Transverse colon (tissue), 4 donors: ENCODE measurements around the gene GABRD. TPM values are rescaled to one million over a fixed set of nuclear protein-coding genes. Genes with fewer than 3 reads are reported as not detected.

Source experiments
- DNase-seq: peaks from one replicate; pipeline ENCODE4 v3.0.0-alpha.2; 2019
- H3K27ac ChIP-seq, 4 donors: fragments of 200-600 bp; sonication (generic); 2 replicates each; pipeline ENCODE4 v1.5.1; 2016 to 2018; ENCODE audit warnings: inconsistent platforms in 4 of 4
- H3K27me3 ChIP-seq: fragments of 200-600 bp; sonication (generic); 2 replicates; pipeline ENCODE4 v1.5.1; 2017; ENCODE audit warnings: inconsistent platforms
- H3K36me3 ChIP-seq, 4 donors: fragments of 200-600 bp; sonication (generic); 2 replicates each; pipeline ENCODE4 v1.5.1; 2017 to 2019; ENCODE audit warnings: inconsistent platforms in 4 of 4
- H3K4me1 ChIP-seq, 4 donors: fragments of 200-600 bp; sonication (generic); 2 replicates each; pipeline ENCODE4 v1.5.1; 2017 to 2020; ENCODE audit warnings: inconsistent platforms in 4 of 4
- H3K4me3 ChIP-seq, 4 donors: fragments of 200-600 bp; sonication (generic); 1 replicate in 1 of 4; 2 replicates in 3 of 4; pipeline versions ENCODE4 v1.5.1 to v1.6.1; 2017 to 2019; ENCODE audit warnings: inconsistent platforms in 4 of 4
- H3K9me3 ChIP-seq, 2 donors: fragments of 200-600 bp; sonication (generic); 2 replicates each; pipeline ENCODE4 v1.5.1; 2017 to 2019; ENCODE audit warnings: inconsistent platforms in 2 of 2
- EP300 ChIP-seq: sonication (generic); formaldehyde crosslinking; IDR thresholded peaks from one replicate; pipeline ENCODE4 v1.6.1; 2017; ENCODE audit warnings: antibody characterized with exemption, low read depth
- POLR2A ChIP-seq: fragments of 450-650 bp; IDR thresholded peaks from one replicate; pipeline ENCODE4 v1.6.1; 2016; ENCODE audit warnings: antibody characterized with exemption, mild to moderate bottlenecking, moderate library complexity
- POLR2AphosphoS5 ChIP-seq, 3 donors: sonication (generic); formaldehyde crosslinking; IDR thresholded peaks; one replicate each; pipeline ENCODE4 v1.6.1; 2016; ENCODE audit warnings: antibody characterized with exemption in 3 of 3
- WGBS, 2 donors: methylation state at CpG; one replicate each; pipeline ENCODE4 v1.1.5; 2018; ENCODE audit warnings: low coverage in 1 of 2; 5-methylcytosine and 5-hydroxymethylcytosine counted together
- in situ Hi-C, 4 donors: fragments of 200-750 bp; cut with MboI; loops; one replicate each; pipeline versions ENCODE4 v1.15.0 to v1.15.1; 2017; ENCODE audit warnings: low sequenced_read_pairs in 3 of 4, low pct_ligation_motif_present in 1 of 4, low pct_unique_long_range_greater_than_20kb in 1 of 4
- intact Hi-C: fragments of 100-400 bp; cut with DNase I; formaldehyde crosslinking; loops from one replicate; pipeline ENCODE4 v1.15.1; 2023; ENCODE audit warnings: low total_unique reads
- total RNA-seq, 4 donors: library from RNA; depleted of rRNA; stranded (reverse); fragments of >200 nt; gene quantifications; one replicate each; pipeline ENCODE4 v1.1.0, GENCODE V29; 2016
- TF ChIP-seq, protein P1 (sequence below), 5 experiments: fragments of 200-600 bp in 3 of 5; fragments of 450-650 bp in 2 of 5; sonication (generic) in 3 of 5; IDR thresholded peaks; 1 replicate in 2 of 5; 2 replicates in 3 of 5; pipeline ENCODE4 v1.5.1; 2016 to 2017; ENCODE audit warnings: antibody characterized with exemption in 5 of 5, inconsistent platforms in 3 of 5, mild to moderate bottlenecking in 2 of 5, moderate library complexity in 1 of 5

The GABRD gene
- total RNA-seq, 4 donors from 2014 or later = not detected

DNA sequence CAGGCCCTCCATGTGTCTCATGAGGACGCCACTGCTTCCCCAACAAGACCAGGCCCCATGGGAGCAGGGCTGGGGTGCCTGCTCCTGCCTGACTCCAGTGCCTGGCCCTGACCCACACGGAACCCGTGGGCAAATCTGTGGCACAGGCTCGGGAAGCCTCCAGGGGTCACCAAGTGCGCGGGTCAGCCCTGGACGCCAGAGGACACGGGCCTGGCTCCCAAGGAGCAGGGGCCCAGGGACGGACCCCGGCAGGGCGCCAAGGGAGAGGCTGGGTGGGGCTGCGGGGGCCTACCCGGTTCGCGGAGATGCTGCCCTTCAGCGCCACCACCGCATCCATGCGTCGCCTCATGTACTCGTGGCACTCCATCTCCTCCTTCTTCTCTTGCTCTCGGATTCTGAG is 47.5 kb upstream of the GABRD start:
- Histone ChIP-seq H3K9me3 (no peaks in the 10 kb centered on the region), H3K4me1 (no peaks in the 10 kb centered on the region), H3K4me3 (no peak overlapping the region), H3K27me3 (peaks cover 17% of the 10 kb centered on the region), H3K36me3 (no peaks in the 10 kb centered on the region), H3K27ac (no peak overlapping the region)
- 94% methylated on average over 15 of the region's 21 CpGs; no CpG with 5 or more reads in 1 of the 2 donors for WGBS, 2 donors
- TF ChIP-seq EP300 (no peak), POLR2A (no peak), POLR2AphosphoS5 (IDR thresholded peaks at IDR 0.05) (no peak)
- TF ChIP-seq, protein P1, sequence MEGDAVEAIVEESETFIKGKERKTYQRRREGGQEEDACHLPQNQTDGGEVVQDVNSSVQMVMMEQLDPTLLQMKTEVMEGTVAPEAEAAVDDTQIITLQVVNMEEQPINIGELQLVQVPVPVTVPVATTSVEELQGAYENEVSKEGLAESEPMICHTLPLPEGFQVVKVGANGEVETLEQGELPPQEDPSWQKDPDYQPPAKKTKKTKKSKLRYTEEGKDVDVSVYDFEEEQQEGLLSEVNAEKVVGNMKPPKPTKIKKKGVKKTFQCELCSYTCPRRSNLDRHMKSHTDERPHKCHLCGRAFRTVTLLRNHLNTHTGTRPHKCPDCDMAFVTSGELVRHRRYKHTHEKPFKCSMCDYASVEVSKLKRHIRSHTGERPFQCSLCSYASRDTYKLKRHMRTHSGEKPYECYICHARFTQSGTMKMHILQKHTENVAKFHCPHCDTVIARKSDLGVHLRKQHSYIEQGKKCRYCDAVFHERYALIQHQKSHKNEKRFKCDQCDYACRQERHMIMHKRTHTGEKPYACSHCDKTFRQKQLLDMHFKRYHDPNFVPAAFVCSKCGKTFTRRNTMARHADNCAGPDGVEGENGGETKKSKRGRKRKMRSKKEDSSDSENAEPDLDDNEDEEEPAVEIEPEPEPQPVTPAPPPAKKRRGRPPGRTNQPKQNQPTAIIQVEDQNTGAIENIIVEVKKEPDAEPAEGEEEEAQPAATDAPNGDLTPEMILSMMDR (IDR thresholded peaks at IDR 0.05) = no peak
- no peak for DNase-seq
- in situ Hi-C loops = no loop called here
- intact Hi-C loops = no loop called here

DNA sequence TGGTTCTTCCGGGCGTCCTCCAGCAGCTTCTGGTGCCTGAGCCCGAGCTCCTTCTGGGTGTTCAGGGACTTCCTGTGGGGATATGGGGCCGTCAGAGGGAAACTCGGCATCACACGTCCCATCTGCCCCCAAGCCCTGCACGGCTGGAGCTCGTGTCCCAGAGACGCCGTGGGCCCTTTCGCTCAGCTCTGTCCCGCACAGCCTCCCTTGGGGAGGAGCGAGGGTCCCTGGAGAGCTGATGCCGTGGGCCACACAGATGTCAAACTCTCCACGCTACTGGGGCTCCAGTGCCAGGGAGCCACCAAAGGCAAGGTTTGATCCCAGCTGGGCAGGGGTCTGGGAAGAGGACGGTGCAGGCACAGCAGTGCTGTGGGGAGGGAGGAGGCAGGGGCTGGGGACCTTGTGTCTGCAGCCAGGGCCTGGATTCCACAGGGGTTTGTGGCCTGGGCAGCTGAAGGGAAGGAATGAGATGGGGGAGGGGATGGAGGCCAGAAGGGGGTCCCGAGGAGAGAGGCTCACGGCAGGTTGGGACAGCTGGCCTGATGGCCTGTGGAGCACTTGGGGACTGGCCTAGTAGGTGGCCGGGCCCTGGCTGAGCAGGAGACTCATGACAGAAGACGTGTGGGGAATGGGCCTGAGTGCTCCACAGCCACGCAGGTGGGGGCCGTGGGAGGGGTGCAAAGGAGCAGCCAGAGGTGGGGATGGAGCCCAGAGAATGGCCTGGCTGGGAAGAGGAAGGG is 46.0 kb upstream of the GABRD start:
- intact Hi-C loops (no loop called here), in situ Hi-C loops (no loop called here)
- 43 to 70% methylated on average over 3 to 22 of the region's 22 CpGs for WGBS, 2 donors
- H3K4me3 ChIP-seq = no peak overlapping the region
- H3K27me3 ChIP-seq = peaks cover 9% of the 10 kb centered on the region
- H3K4me1 ChIP-seq = no peaks in the 10 kb centered on the region
- no peak for TF ChIP-seq POLR2A
- H3K9me3 ChIP-seq = no peaks in the 10 kb centered on the region
- H3K27ac ChIP-seq = no peak overlapping the region
- no peaks in the 10 kb centered on the region for H3K36me3 ChIP-seq
- DNase-seq = no peak

DNA sequence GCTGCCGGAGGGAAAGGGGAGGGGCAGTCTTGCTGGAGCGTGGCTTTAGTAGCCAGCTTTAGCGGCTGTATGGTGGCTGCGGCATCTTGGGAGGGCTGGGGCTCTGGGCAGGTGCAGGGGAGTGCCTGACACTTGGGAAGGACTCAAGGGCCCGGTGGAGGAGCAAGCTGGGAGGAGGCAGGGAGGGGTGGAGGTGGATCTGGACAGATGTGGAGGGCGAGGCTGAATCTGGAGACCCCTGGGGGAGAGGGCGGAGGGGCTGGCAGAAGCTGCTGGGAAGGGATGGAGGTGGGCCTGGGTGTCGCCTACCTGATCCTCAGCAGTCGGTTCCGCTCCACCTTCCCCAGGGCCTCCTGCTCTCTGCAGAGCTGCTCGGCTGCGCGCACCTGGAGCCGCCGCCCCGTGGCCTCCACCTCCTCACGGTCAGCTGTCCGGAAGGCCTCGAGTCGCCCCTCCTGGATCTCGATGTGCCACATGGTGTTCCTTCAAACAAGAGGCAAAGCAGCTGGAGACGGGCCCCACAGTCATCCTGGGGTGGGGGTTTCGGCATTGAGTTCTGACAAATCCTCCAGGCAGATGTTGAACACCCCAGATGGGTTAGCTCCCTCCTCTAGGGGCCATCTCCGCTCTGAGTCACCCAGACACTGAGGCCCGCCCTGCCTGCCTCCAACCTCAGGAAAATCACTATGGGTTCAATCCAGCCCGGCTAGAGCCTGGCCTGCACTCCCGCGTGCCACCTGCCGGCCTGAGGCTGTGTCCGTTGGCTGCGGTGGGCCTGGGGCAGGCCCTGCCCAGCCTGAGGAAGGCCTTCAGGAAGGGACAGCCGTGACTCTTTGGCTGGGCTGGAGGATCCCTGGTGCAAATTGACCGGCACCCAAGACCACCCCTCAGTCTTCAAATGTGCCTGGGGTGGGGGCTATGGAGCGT is 45.2 kb upstream of the GABRD start:
- WGBS, 2 donors = 81% methylated on average over 28 of the region's 34 CpGs; no CpG with 5 or more reads in 1 of the 2 donors
- H3K4me1 ChIP-seq = no peaks in the 10 kb centered on the region
- in situ Hi-C loops (no loop called here), intact Hi-C loops (no loop called here)
- H3K9me3 ChIP-seq = no peaks in the 10 kb centered on the region
- TF ChIP-seq POLR2AphosphoS5 (IDR thresholded peaks at IDR 0.05) (no peak), EP300 (no peak), POLR2A (no peak)
- TF ChIP-seq, protein P1 (IDR thresholded peaks at IDR 0.05) = no peak
- peaks cover 9% of the 10 kb centered on the region for H3K27me3 ChIP-seq
- no peaks in the 10 kb centered on the region for H3K36me3 ChIP-seq
- H3K27ac ChIP-seq = no peak overlapping the region
- no peak for DNase-seq
- no peak overlapping the region for H3K4me3 ChIP-seq

DNA sequence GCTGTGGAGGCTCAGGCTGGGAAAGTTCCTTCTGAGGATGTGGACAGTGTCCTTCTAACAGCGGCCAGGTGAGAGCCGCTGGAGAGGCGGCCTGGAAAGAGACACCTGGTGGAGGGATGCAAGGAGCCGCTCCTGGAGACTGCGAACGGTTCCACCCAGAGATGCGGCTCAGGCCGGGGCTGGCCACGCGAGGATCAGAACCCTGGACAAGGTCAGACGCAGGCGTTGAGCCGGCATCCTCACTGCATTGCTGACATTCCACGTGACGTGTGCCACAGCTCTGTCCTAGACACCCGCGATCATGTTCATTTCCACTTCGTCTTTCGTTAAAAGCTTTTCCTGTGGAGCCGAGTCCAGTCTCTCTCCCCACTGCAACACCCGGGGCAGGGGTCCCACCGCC is 44.3 kb upstream of the GABRD start:
- Histone ChIP-seq H3K27ac (no peak overlapping the region), H3K4me1 (no peaks in the 10 kb centered on the region), H3K4me3 (no peak overlapping the region), H3K27me3 (peaks cover 9% of the 10 kb centered on the region), H3K9me3 (no peaks in the 10 kb centered on the region), H3K36me3 (no peaks in the 10 kb centered on the region)
- intact Hi-C loops (no loop called here), in situ Hi-C loops (no loop called here)
- TF ChIP-seq POLR2AphosphoS5 (IDR thresholded peaks at IDR 0.05) = no peak
- no peak for TF ChIP-seq EP300
- TF ChIP-seq, protein P1 (IDR thresholded peaks at IDR 0.05) = no peak
- TF ChIP-seq POLR2A = no peak
- no peak for DNase-seq
- WGBS, 2 donors = 80% methylated on average over 22 of the region's 22 CpGs; no CpG with 5 or more reads in 1 of the 2 donors
